ENCODE data around the gene AHNAK. TPM values are rescaled to one million over a fixed set of nuclear protein-coding genes. Genes with fewer than 3 reads are reported as not detected.

The AHNAK gene
- total and polyA plus RNA-seq, 2 experiments from 2014 or later: 167 to 548 TPM

- DNase-seq: no peak
- 84 to 89% methylated on average over 17 to 18 of the region's 18 CpGs for WGBS, 2 experiments (ENCODE audit: low coverage in 1 of 2, low lambda C conversion rate in 2 of 2, missing lambda C conversion rate in 2 of 2)
- Histone ChIP-seq H3K9me2 (ENCODE audit: insufficient read depth) (no peaks in the 10 kb centered on the region), H2AFZ (no peak overlapping the region), H3F3A (ENCODE audit: insufficient read depth) (peaks cover 4% of the 10 kb centered on the region; the same call in 1 of the 2 replicates), H3K27ac (no peak overlapping the region), H3K4me3 (no peak overlapping the region), H3K36me3 (ENCODE audit: low read depth) (peaks cover 6% of the 10 kb centered on the region; the same call in 1 of the 2 replicates), H3K79me2 (ENCODE audit: insufficient read depth) (peaks cover 44% of the 10 kb centered on the region), H3K4me2 (ENCODE audit: unreplicated experiment) (no peak overlapping the region), H3K9ac (no peak overlapping the region), H3K27me3 (replicated peaks; ENCODE audit: insufficient read depth) (no peaks in the 10 kb centered on the region), H3K9me3 (ENCODE audit: low read depth) (no peaks in the 10 kb centered on the region), H3K4me1 (ENCODE audit: insufficient read depth) (no peaks in the 10 kb centered on the region), H4K20me1 (ENCODE audit: insufficient read depth) (no peaks in the 10 kb centered on the region)
- TF ChIP-seq EZH2phosphoT487 (IDR thresholded peaks at IDR 0.05; ENCODE audit: insufficient read depth, low read depth) (no peak), EZH2 (IDR thresholded peaks at IDR 0.05; ENCODE audit: insufficient read depth, poor library complexity, severe bottlenecking) (no peak)
- in situ Hi-C loops (cut with MboI): no loop called here
Observed at GRCh38 chr11:62580959-62581715, 34.5 kb upstream of the AHNAK start.

DNA sequence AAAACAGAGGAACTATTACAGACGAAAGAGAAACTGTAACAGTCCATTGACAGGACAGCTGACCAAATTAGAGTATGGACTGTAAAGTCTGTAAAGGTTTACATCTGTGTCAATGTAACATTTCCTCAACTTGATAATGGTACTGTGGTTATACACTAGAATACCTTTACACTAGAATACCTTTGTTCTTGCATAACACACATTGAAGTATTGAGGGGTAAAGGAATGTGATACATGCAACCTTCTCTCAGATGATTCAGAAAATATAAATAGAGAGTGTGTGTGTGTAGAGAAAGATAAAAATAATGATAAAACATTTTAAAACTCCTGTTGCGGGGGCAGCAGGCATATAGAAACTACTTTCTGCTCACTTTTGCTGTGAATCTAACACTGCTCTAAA lies 32.6 kb upstream of the AHNAK start:
- H3K4me3 ChIP-seq: no peak overlapping the region
- no peaks in the 10 kb centered on the region for H4K20me1 ChIP-seq (ENCODE audit: insufficient read depth)
- DNase-seq: no peak
- H3K79me2 ChIP-seq (ENCODE audit: insufficient read depth): peaks cover 46% of the 10 kb centered on the region
- no peak overlapping the region for H2AFZ ChIP-seq
- H3K4me2 ChIP-seq (ENCODE audit: unreplicated experiment): no peak overlapping the region
- H3K27ac ChIP-seq: no peak overlapping the region
- H3K27me3 ChIP-seq (replicated peaks; ENCODE audit: insufficient read depth): no peaks in the 10 kb centered on the region
- no peak overlapping the region for H3K9ac ChIP-seq
- no peak for TF ChIP-seq EZH2 (IDR thresholded peaks at IDR 0.05; ENCODE audit: insufficient read depth, poor library complexity, severe bottlenecking)
- no peak for TF ChIP-seq EZH2phosphoT487 (IDR thresholded peaks at IDR 0.05; ENCODE audit: insufficient read depth, low read depth)
- in situ Hi-C loops (cut with MboI): no loop called here
- H3K9me3 ChIP-seq (ENCODE audit: low read depth): no peaks in the 10 kb centered on the region
- WGBS, 2 experiments (ENCODE audit: low coverage in 1 of 2, low lambda C conversion rate in 2 of 2, missing lambda C conversion rate in 2 of 2): 79 to 84% methylated on average over 2 of the region's 2 CpGs
- peaks cover 6% of the 10 kb centered on the region; the same call in 1 of the 2 replicates for H3K36me3 ChIP-seq (ENCODE audit: low read depth)
- peaks cover 6% of the 10 kb centered on the region; the same call in 1 of the 2 replicates for H3K4me1 ChIP-seq (ENCODE audit: insufficient read depth)
- H3F3A ChIP-seq (ENCODE audit: insufficient read depth): peaks cover 4% of the 10 kb centered on the region; the same call in 1 of the 2 replicates
- no peaks in the 10 kb centered on the region for H3K9me2 ChIP-seq (ENCODE audit: insufficient read depth)

- Histone ChIP-seq H3F3A (ENCODE audit: insufficient read depth) (peaks cover 4% of the 10 kb centered on the region; the same call in 1 of the 2 replicates), H3K36me3 (ENCODE audit: low read depth) (peaks cover 6% of the 10 kb centered on the region; the same call in 1 of the 2 replicates), H3K27ac (no peak overlapping the region), H3K4me1 (ENCODE audit: insufficient read depth) (peaks cover 6% of the 10 kb centered on the region; the same call in 1 of the 2 replicates), H3K9ac (no peak overlapping the region), H3K27me3 (replicated peaks; ENCODE audit: insufficient read depth) (no peaks in the 10 kb centered on the region), H3K4me3 (no peak overlapping the region), H3K4me2 (ENCODE audit: unreplicated experiment) (no peak overlapping the region), H4K20me1 (ENCODE audit: insufficient read depth) (no peaks in the 10 kb centered on the region), H2AFZ (no peak overlapping the region), H3K9me2 (ENCODE audit: insufficient read depth) (no peaks in the 10 kb centered on the region), H3K79me2 (ENCODE audit: insufficient read depth) (peaks cover 47% of the 10 kb centered on the region), H3K9me3 (ENCODE audit: low read depth) (no peaks in the 10 kb centered on the region)
- in situ Hi-C loops (cut with MboI): no loop called here
- WGBS, 2 experiments (ENCODE audit: low coverage in 1 of 2, low lambda C conversion rate in 2 of 2, missing lambda C conversion rate in 2 of 2): 94% methylated on average over 11 of the region's 11 CpGs
- TF ChIP-seq EZH2phosphoT487 (IDR thresholded peaks at IDR 0.05; ENCODE audit: insufficient read depth, low read depth) (no peak), EZH2 (IDR thresholded peaks at IDR 0.05; ENCODE audit: insufficient read depth, poor library complexity, severe bottlenecking) (no peak)
- no peak for DNase-seq
Observed at GRCh38 chr11:62578541-62578940, 31.9 kb upstream of the AHNAK start.

DNA sequence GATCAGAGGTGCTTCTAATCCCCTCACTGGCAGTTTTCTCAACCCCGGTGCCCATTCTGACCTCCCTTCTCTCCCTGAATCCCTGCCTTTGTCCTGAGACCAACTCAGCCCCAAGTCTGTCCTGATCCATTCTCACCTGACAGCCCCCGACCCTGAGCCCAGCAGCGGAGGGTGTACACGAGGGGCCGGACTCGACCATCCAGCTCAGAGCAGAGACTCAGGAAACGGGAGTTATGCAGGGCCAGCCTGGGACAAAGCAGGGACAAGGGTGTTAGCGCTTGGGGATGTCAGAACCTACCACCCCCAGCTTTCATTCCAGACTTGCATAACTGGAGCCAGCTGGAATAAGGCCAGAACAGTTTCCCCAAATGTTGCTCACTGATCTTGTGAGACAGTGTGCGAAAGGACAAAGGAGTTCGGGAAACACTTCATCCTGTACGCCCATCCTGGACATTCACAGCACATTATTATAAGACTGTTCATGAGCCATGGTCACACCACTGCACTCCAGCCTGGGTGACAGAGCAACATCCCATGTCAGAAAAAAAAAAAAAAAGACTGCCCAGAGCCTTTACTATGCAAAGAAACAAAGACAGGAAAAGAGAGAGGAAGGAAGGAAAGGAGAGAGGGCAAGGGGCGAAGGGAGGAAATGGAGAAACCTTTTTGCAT lies 30.6 kb upstream of the AHNAK start:
- DNase-seq: no peak
- no peak overlapping the region for H3K27ac ChIP-seq
- peaks cover 4% of the 10 kb centered on the region; the same call in 1 of the 2 replicates for H3F3A ChIP-seq (ENCODE audit: insufficient read depth)
- no peak overlapping the region; the same call in 1 of the 2 replicates for H3K9ac ChIP-seq
- no peaks in the 10 kb centered on the region for H3K9me3 ChIP-seq (ENCODE audit: low read depth)
- WGBS, 2 experiments (ENCODE audit: low coverage in 1 of 2, low lambda C conversion rate in 2 of 2, missing lambda C conversion rate in 2 of 2): 64 to 66% methylated on average over 12 of the region's 12 CpGs
- H3K79me2 ChIP-seq (ENCODE audit: insufficient read depth): peaks cover 50% of the 10 kb centered on the region
- H3K4me1 ChIP-seq (ENCODE audit: insufficient read depth): peaks cover 8% of the 10 kb centered on the region
- H2AFZ ChIP-seq: no peak overlapping the region
- no peaks in the 10 kb centered on the region for H3K9me2 ChIP-seq (ENCODE audit: insufficient read depth)
- no peak for TF ChIP-seq EZH2phosphoT487 (IDR thresholded peaks at IDR 0.05; ENCODE audit: insufficient read depth, low read depth)
- TF ChIP-seq EZH2 (IDR thresholded peaks at IDR 0.05; ENCODE audit: insufficient read depth, poor library complexity, severe bottlenecking): no peak
- H3K4me2 ChIP-seq (ENCODE audit: unreplicated experiment): no peak overlapping the region
- peaks cover 8% of the 10 kb centered on the region for H3K36me3 ChIP-seq (ENCODE audit: low read depth)
- no peaks in the 10 kb centered on the region for H3K27me3 ChIP-seq (replicated peaks; ENCODE audit: insufficient read depth)
- no peaks in the 10 kb centered on the region for H4K20me1 ChIP-seq (ENCODE audit: insufficient read depth)
- in situ Hi-C loops (cut with MboI): no loop called here
- H3K4me3 ChIP-seq: no peak overlapping the region
